Pericardium fibroblast (primary cell): ENCODE data around the gene SLC2A10. TPM values are rescaled to one million over a fixed set of nuclear protein-coding genes. Genes with fewer than 3 reads are reported as not detected.

Source experiments
- total RNA-seq: library from RNA; depleted of rRNA; stranded (reverse); fragments of >200 nt; gene quantifications from 2 replicates; pipeline ENCODE4 v1.2.3, GENCODE V29; 2015

Gene SLC2A10
- 30.7 and 43.6 TPM in 2 replicates for total RNA-seq

GRCh38 chr20:46709459-46710152 is at the start of gene SLC2A10:
SLC2A10 (plus strand) TSS chr20:46709649; CDS start chr20:46709737, 88 bp downstream.

GRCh38 chr20:46689082-46689753 is 20.2 kb upstream of the SLC2A10 start, which contains the start of gene TP53RK:
TP53RK (minus strand) TSS chr20:46689444; CDS start chr20:46689414, 30 bp downstream.

Other genes starting within 250 kb of the SLC2A10 start
- gene ZNF334, start 196.1 kb upstream of the SLC2A10 start, total RNA-seq = 2.0 and 5.4 TPM in 2 replicates
- not detected in 2 replicates for gene OCSTAMP, start 159.0 kb upstream of the SLC2A10 start, total RNA-seq
- gene SLC13A3, start 58.2 kb upstream of the SLC2A10 start, total RNA-seq = 1.5 and 6.9 TPM in 2 replicates
- gene TP53RK, start 20.2 kb upstream of the SLC2A10 start, total RNA-seq = 15.9 and 25.7 TPM in 2 replicates
- gene EYA2, start 185.2 kb downstream of the SLC2A10 start, total RNA-seq = 0.94 and 3.5 TPM in 2 replicates